ENCODE results near the gene SLC8B1. TPM values are rescaled to one million over a fixed set of nuclear protein-coding genes. Genes with fewer than 3 reads are reported as not detected.
"Not testable (repeated sequence)": the region's sequence is repeated elsewhere in the genome, so short reads cannot be mapped to it uniquely, and the experiment has no call there.

Gene SLC8B1
- total and polyA plus RNA-seq, 2 donors: 15.2 to 55.9 TPM

- DNase-seq (ENCODE audit: low read depth in 6 of 9, low spot score in 9 of 9): no peak
- Histone ChIP-seq H3K27ac (ENCODE audit: low read depth in 1 of 2, low read length in 1 of 2) (no peak overlapping the region), H3K36me3 (ENCODE audit: control insufficient read depth in 2 of 2, insufficient read depth in 2 of 2, low read length in 1 of 2) (no peaks in the 10 kb centered on the region), H3K4me3 (ENCODE audit: low read length in 2 of 2) (no peak overlapping the region), H3K27me3 (ENCODE audit: control insufficient read depth in 2 of 2, insufficient read depth in 1 of 2, low read length in 1 of 2) (peaks cover 0 to 5% of the 10 kb centered on the region in 2 donors), H3K9me3 (ENCODE audit: control insufficient read depth in 2 of 2, insufficient read depth in 1 of 2, low read length in 1 of 2) (no peaks in the 10 kb centered on the region), H3K4me1 (ENCODE audit: control insufficient read depth in 2 of 2, insufficient read depth in 2 of 2, low read length in 2 of 2) (peaks cover 7 to 13% of the 10 kb centered on the region in 2 donors)
- WGBS: 90% methylated on average over 9 of the region's 9 CpGs
Observed at GRCh38 chr12:113359939-113360748, 25.2 kb upstream of the SLC8B1 start.

- WGBS: 74% methylated on average over 11 of the region's 11 CpGs
- Histone ChIP-seq H3K27me3 (ENCODE audit: control insufficient read depth in 2 of 2, insufficient read depth in 1 of 2, low read length in 1 of 2) (peaks cover 0 to 5% of the 10 kb centered on the region in 2 donors), H3K27ac (ENCODE audit: low read depth in 1 of 2, low read length in 1 of 2) (peak overlapping the region in 1 of 2 donors; percentile 26), H3K4me3 (ENCODE audit: low read length in 2 of 2) (peak overlapping the region; percentile 55 to 70), H3K4me1 (ENCODE audit: control insufficient read depth in 2 of 2, insufficient read depth in 2 of 2, low read length in 2 of 2) (peaks cover 7 to 13% of the 10 kb centered on the region in 2 donors), H3K9me3 (ENCODE audit: control insufficient read depth in 2 of 2, insufficient read depth in 1 of 2, low read length in 1 of 2) (no peaks in the 10 kb centered on the region), H3K36me3 (ENCODE audit: control insufficient read depth in 2 of 2, insufficient read depth in 2 of 2, low read length in 1 of 2) (no peaks in the 10 kb centered on the region)
- DNase-seq (ENCODE audit: low read depth in 6 of 9, low spot score in 9 of 9): peak in 2 of 9 donors; percentile 3 to 8
Observed at GRCh38 chr12:113359133-113359938, 24.4 kb upstream of the SLC8B1 start.

GRCh38 chr12:113358381-113359132 is 23.6 kb upstream of the SLC8B1 start, which contains the start of gene PLBD2:
Gene PLBD2, plus strand, starts transcription at chr12:113358587. Its CDS starts 14 bp downstream, at chr12:113358601.
- H3K36me3 ChIP-seq (ENCODE audit: control insufficient read depth in 2 of 2, insufficient read depth in 2 of 2, low read length in 1 of 2): no peaks in the 10 kb centered on the region
- no peaks in the 10 kb centered on the region for H3K9me3 ChIP-seq (ENCODE audit: control insufficient read depth in 2 of 2, insufficient read depth in 1 of 2, low read length in 1 of 2)
- H3K27me3 ChIP-seq (ENCODE audit: control insufficient read depth in 2 of 2, insufficient read depth in 1 of 2, low read length in 1 of 2): peaks cover 0 to 5% of the 10 kb centered on the region in 2 donors
- 5% methylated on average over 67 of the region's 67 CpGs for WGBS
- H3K4me1 ChIP-seq (ENCODE audit: control insufficient read depth in 2 of 2, insufficient read depth in 2 of 2, low read length in 2 of 2): peaks cover 7 to 13% of the 10 kb centered on the region in 2 donors
- peak within 1 kb of the TSS; percentile 26 to 82 for H3K27ac ChIP-seq (ENCODE audit: low read depth in 1 of 2, low read length in 1 of 2)
- DNase-seq (ENCODE audit: low read depth in 6 of 9, low spot score in 9 of 9): peak; percentile 71 to 96 (median 93)
- peak within 1 kb of the TSS; percentile 55 to 70 for H3K4me3 ChIP-seq (ENCODE audit: low read length in 2 of 2)

- not testable (repeated sequence) for H3K4me3 ChIP-seq (ENCODE audit: low read length in 2 of 2); H3K9me3 ChIP-seq (ENCODE audit: control insufficient read depth in 2 of 2, insufficient read depth in 1 of 2, low read length in 1 of 2); H3K27ac ChIP-seq (ENCODE audit: low read depth in 1 of 2, low read length in 1 of 2); H3K36me3 ChIP-seq (ENCODE audit: control insufficient read depth in 2 of 2, insufficient read depth in 2 of 2, low read length in 1 of 2); DNase-seq (ENCODE audit: low read depth in 6 of 9, low spot score in 9 of 9)
- Histone ChIP-seq H3K4me1 (ENCODE audit: control insufficient read depth in 2 of 2, insufficient read depth in 2 of 2, low read length in 2 of 2) (peaks cover 7 to 10% of the 10 kb centered on the region in 2 donors), H3K27me3 (ENCODE audit: control insufficient read depth in 2 of 2, insufficient read depth in 1 of 2, low read length in 1 of 2) (peaks cover 0 to 15% of the 10 kb centered on the region in 2 donors)
- 93% methylated on average over 7 of the region's 7 CpGs for WGBS
Observed at GRCh38 chr12:113354192-113354591, 19.3 kb upstream of the SLC8B1 start.

GRCh38 chr12:113351089-113351488 is 16.2 kb upstream of the SLC8B1 start:
- H3K9me3 ChIP-seq (ENCODE audit: control insufficient read depth in 2 of 2, insufficient read depth in 1 of 2, low read length in 1 of 2): no peaks in the 10 kb centered on the region
- no peak overlapping the region for H3K4me3 ChIP-seq (ENCODE audit: low read length in 2 of 2)
- DNase-seq (ENCODE audit: low read depth in 6 of 9, low spot score in 9 of 9): no peak
- peaks cover 0 to 18% of the 10 kb centered on the region in 2 donors for H3K27me3 ChIP-seq (ENCODE audit: control insufficient read depth in 2 of 2, insufficient read depth in 1 of 2, low read length in 1 of 2)
- H3K4me1 ChIP-seq (ENCODE audit: control insufficient read depth in 2 of 2, insufficient read depth in 2 of 2, low read length in 2 of 2): no peaks in the 10 kb centered on the region
- no peak overlapping the region for H3K27ac ChIP-seq (ENCODE audit: low read depth in 1 of 2, low read length in 1 of 2)
- H3K36me3 ChIP-seq (ENCODE audit: control insufficient read depth in 2 of 2, insufficient read depth in 2 of 2, low read length in 1 of 2): no peaks in the 10 kb centered on the region

GRCh38 chr12:113348849-113349536 is 14.1 kb upstream of the SLC8B1 start:
- no peak overlapping the region for H3K4me3 ChIP-seq (ENCODE audit: low read length in 2 of 2)
- no peaks in the 10 kb centered on the region for H3K4me1 ChIP-seq (ENCODE audit: control insufficient read depth in 2 of 2, insufficient read depth in 2 of 2, low read length in 2 of 2)
- H3K27ac ChIP-seq (ENCODE audit: low read depth in 1 of 2, low read length in 1 of 2): no peak overlapping the region
- 88% methylated on average over 19 of the region's 19 CpGs for WGBS
- no peaks in the 10 kb centered on the region for H3K36me3 ChIP-seq (ENCODE audit: control insufficient read depth in 2 of 2, insufficient read depth in 2 of 2, low read length in 1 of 2)
- no peaks in the 10 kb centered on the region for H3K9me3 ChIP-seq (ENCODE audit: control insufficient read depth in 2 of 2, insufficient read depth in 1 of 2, low read length in 1 of 2)
- peaks cover 0 to 18% of the 10 kb centered on the region in 2 donors for H3K27me3 ChIP-seq (ENCODE audit: control insufficient read depth in 2 of 2, insufficient read depth in 1 of 2, low read length in 1 of 2)
- DNase-seq (ENCODE audit: low read depth in 6 of 9, low spot score in 9 of 9): no peak

- no peak overlapping the region for H3K27ac ChIP-seq (ENCODE audit: low read depth in 1 of 2, low read length in 1 of 2)
Observed at GRCh38 chr12:113347892-113348291, 13.0 kb upstream of the SLC8B1 start.

GRCh38 chr12:113347107-113347506 is 12.2 kb upstream of the SLC8B1 start:
- Histone ChIP-seq H3K4me1 (ENCODE audit: control insufficient read depth in 2 of 2, insufficient read depth in 2 of 2, low read length in 2 of 2) (no peaks in the 10 kb centered on the region), H3K4me3 (ENCODE audit: low read length in 2 of 2) (no peak overlapping the region), H3K9me3 (ENCODE audit: control insufficient read depth in 2 of 2, insufficient read depth in 1 of 2, low read length in 1 of 2) (no peaks in the 10 kb centered on the region), H3K36me3 (ENCODE audit: control insufficient read depth in 2 of 2, insufficient read depth in 2 of 2, low read length in 1 of 2) (no peaks in the 10 kb centered on the region), H3K27ac (ENCODE audit: low read depth in 1 of 2, low read length in 1 of 2) (no peak overlapping the region), H3K27me3 (ENCODE audit: control insufficient read depth in 2 of 2, insufficient read depth in 1 of 2, low read length in 1 of 2) (peaks cover 0 to 15% of the 10 kb centered on the region in 2 donors)
- DNase-seq (ENCODE audit: low read depth in 6 of 9, low spot score in 9 of 9): no peak
- 98% methylated on average over 3 of the region's 3 CpGs for WGBS

More at GRCh38 chr12:113347892-113348291, 13.0 kb upstream of the SLC8B1 start:
- Histone ChIP-seq H3K9me3 (ENCODE audit: control insufficient read depth in 2 of 2, insufficient read depth in 1 of 2, low read length in 1 of 2) (no peaks in the 10 kb centered on the region), H3K36me3 (ENCODE audit: control insufficient read depth in 2 of 2, insufficient read depth in 2 of 2, low read length in 1 of 2) (no peaks in the 10 kb centered on the region), H3K27me3 (ENCODE audit: control insufficient read depth in 2 of 2, insufficient read depth in 1 of 2, low read length in 1 of 2) (peaks cover 0 to 18% of the 10 kb centered on the region in 2 donors), H3K4me3 (ENCODE audit: low read length in 2 of 2) (no peak overlapping the region), H3K4me1 (ENCODE audit: control insufficient read depth in 2 of 2, insufficient read depth in 2 of 2, low read length in 2 of 2) (no peaks in the 10 kb centered on the region)
- WGBS: 95% methylated on average over 2 of the region's 2 CpGs
- no peak for DNase-seq (ENCODE audit: low read depth in 6 of 9, low spot score in 9 of 9)
